ENCODE measurements around the gene PLK1.

DNA sequence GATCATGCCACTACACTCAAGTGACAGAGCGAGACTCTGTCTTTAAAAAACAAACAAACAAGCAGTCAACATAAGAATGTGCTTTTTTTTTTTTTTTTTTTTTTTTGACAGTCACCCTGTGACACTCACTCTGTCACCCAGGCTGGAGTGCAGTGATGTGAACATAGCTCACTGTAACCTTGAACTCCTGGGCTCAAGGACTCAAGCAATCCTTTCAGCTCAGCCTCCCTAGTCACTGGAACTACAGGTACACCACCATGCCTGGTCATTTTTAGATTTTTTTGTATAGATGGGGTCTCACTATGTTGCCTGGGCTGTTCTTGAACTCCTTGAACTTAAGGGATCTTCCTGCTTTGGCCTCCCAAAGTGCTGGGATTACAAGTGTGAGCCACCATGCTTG is 60.8 kb downstream of the PLK1 start:
- TF ChIP-seq, protein P1, sequence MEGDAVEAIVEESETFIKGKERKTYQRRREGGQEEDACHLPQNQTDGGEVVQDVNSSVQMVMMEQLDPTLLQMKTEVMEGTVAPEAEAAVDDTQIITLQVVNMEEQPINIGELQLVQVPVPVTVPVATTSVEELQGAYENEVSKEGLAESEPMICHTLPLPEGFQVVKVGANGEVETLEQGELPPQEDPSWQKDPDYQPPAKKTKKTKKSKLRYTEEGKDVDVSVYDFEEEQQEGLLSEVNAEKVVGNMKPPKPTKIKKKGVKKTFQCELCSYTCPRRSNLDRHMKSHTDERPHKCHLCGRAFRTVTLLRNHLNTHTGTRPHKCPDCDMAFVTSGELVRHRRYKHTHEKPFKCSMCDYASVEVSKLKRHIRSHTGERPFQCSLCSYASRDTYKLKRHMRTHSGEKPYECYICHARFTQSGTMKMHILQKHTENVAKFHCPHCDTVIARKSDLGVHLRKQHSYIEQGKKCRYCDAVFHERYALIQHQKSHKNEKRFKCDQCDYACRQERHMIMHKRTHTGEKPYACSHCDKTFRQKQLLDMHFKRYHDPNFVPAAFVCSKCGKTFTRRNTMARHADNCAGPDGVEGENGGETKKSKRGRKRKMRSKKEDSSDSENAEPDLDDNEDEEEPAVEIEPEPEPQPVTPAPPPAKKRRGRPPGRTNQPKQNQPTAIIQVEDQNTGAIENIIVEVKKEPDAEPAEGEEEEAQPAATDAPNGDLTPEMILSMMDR (IDR thresholded peaks at IDR 0.05), result no peak
- TF ChIP-seq POLR2A (IDR thresholded peaks at IDR 0.05) (no peak), EP300 (IDR thresholded peaks at IDR 0.05) (no peak)
